Liver (tissue), 9 donors: ENCODE data around the gene STK32C. TPM values are rescaled to one million over a fixed set of nuclear protein-coding genes. Genes with fewer than 3 reads are reported as not detected.

Source experiments
- DNase-seq: peaks from one replicate; pipeline ENCODE4 v3.0.0-alpha.2; 2017; ENCODE audit warnings: low spot score
- H3K27ac ChIP-seq, 2 donors: one replicate each; pipeline ENCODE4 v1.7.0; 2013; ENCODE audit warnings: inconsistent platforms in 2 of 2, low read length in 2 of 2, control low read depth in 1 of 2, low read depth in 1 of 2, mild to moderate bottlenecking in 1 of 2
- H3K27me3 ChIP-seq, 4 donors: one replicate each; pipeline versions ENCODE4 v1.6.1 to v1.7.0; 2013; ENCODE audit warnings: low read length in 3 of 4, inconsistent platforms in 1 of 4, mild to moderate bottlenecking in 1 of 4, moderate library complexity in 1 of 4; ENCODE audit not compliant: control insufficient read depth in 4 of 4, insufficient read depth in 4 of 4
- H3K36me3 ChIP-seq, 4 donors: one replicate each; pipeline versions ENCODE4 v1.6.1 to v1.7.0; 2013; ENCODE audit warnings: low read length in 3 of 4, mild to moderate bottlenecking in 3 of 4, low read depth in 1 of 4, moderate library complexity in 1 of 4; ENCODE audit not compliant: control insufficient read depth in 4 of 4, insufficient read depth in 3 of 4
- H3K4me1 ChIP-seq, 4 donors: one replicate each; pipeline versions ENCODE4 v1.6.1 to v1.7.0; 2013; ENCODE audit warnings: low read length in 3 of 4, mild to moderate bottlenecking in 3 of 4, moderate library complexity in 1 of 4; ENCODE audit not compliant: control insufficient read depth in 4 of 4, insufficient read depth in 4 of 4
- H3K4me3 ChIP-seq, 3 donors: one replicate each; pipeline versions ENCODE4 v1.6.1 to v1.7.0; 2013; ENCODE audit warnings: low read length in 3 of 3, control low read depth in 1 of 3, low read depth in 1 of 3, mild to moderate bottlenecking in 1 of 3
- H3K9ac ChIP-seq, 2 donors: one replicate each; pipeline ENCODE4 v1.7.0; 2013; ENCODE audit warnings: low read length in 2 of 2, mild to moderate bottlenecking in 2 of 2, moderate library complexity in 2 of 2, control low read depth in 1 of 2, low read depth in 1 of 2
- H3K9me3 ChIP-seq, 4 donors: one replicate each; pipeline versions ENCODE4 v1.6.1 to v1.7.0; 2013; ENCODE audit warnings: low read length in 3 of 4; ENCODE audit not compliant: control insufficient read depth in 4 of 4
- EGR1 ChIP-seq, 2 donors: IDR thresholded peaks; 2 replicates each; pipeline ENCODE4 v1.6.1; 2016 to 2018; ENCODE audit warnings: antibody characterized with exemption in 2 of 2, low read depth in 2 of 2
- FOXA1 ChIP-seq: IDR thresholded peaks from 2 replicates; pipeline ENCODE4 v1.6.1; 2016; ENCODE audit warnings: antibody characterized with exemption
- FOXA2 ChIP-seq: IDR thresholded peaks from 2 replicates; pipeline ENCODE4 v1.6.1; 2016; ENCODE audit warnings: antibody characterized with exemption
- GABPA ChIP-seq, 2 donors: IDR thresholded peaks in 1 of 2; conservative IDR thresholded peaks in 1 of 2; 2 replicates each; pipeline ENCODE4 v1.6.1; 2016; ENCODE audit warnings: antibody characterized with exemption in 2 of 2, mild to moderate bottlenecking in 1 of 2, moderate library complexity in 1 of 2
- HNF4A ChIP-seq, 2 donors: conservative IDR thresholded peaks; 2 replicates each; pipeline ENCODE4 v1.6.1; 2016; ENCODE audit warnings: antibody characterized with exemption in 2 of 2, mild to moderate bottlenecking in 2 of 2
- HNF4G ChIP-seq: IDR thresholded peaks from 2 replicates; pipeline ENCODE4 v1.6.1; 2016; ENCODE audit warnings: antibody characterized with exemption
- JUND ChIP-seq, 2 donors: IDR thresholded peaks; 2 replicates each; pipeline ENCODE4 v1.6.1; 2016; ENCODE audit warnings: antibody characterized with exemption in 2 of 2
- NR2F2 ChIP-seq: IDR thresholded peaks from 2 replicates; pipeline ENCODE4 v1.6.1; 2016; ENCODE audit warnings: antibody characterized with exemption
- RAD21 ChIP-seq, 2 donors: IDR thresholded peaks; 2 replicates each; pipeline ENCODE4 v1.6.1; 2016; ENCODE audit warnings: antibody characterized with exemption in 2 of 2, mild to moderate bottlenecking in 2 of 2
- RXRA ChIP-seq, 2 donors: IDR thresholded peaks; 2 replicates each; pipeline ENCODE4 v1.6.1; 2017 to 2018; ENCODE audit warnings: antibody characterized with exemption in 2 of 2, mild to moderate bottlenecking in 1 of 2
- SP1 ChIP-seq: IDR thresholded peaks from 2 replicates; pipeline ENCODE4 v1.6.1; 2018; ENCODE audit warnings: antibody characterized with exemption, mild to moderate bottlenecking
- TAF1 ChIP-seq: conservative IDR thresholded peaks from 2 replicates; pipeline ENCODE4 v1.6.1; 2016; ENCODE audit warnings: antibody characterized with exemption, mild to moderate bottlenecking
- YY1 ChIP-seq: IDR thresholded peaks from 2 replicates; pipeline ENCODE4 v1.6.1; 2016; ENCODE audit warnings: antibody characterized with exemption, mild to moderate bottlenecking
- WGBS: extraction: QIAGEN DNeasy Blood & Tissue Kit; methylation state at CpG from one replicate; pipeline ENCODE4 v1.1.7; 2013; 5-methylcytosine and 5-hydroxymethylcytosine counted together
- polyA plus RNA-seq, 2 donors: library from polyadenylated mRNA; stranded (reverse) in 1 of 2; unstranded in 1 of 2; fragments of 200-250 nt in 1 of 2; fragments of >200 nt in 1 of 2; fragmentation: Nextera tagmentation in 1 of 2; extraction: Ambion mirVana in 1 of 2; gene quantifications; one replicate each; pipeline versions ENCODE4 v1.2.1 to v1.2.3, GENCODE V29; 2013 to 2015
- total RNA-seq, 2 donors: library from RNA; depleted of rRNA; stranded (reverse); fragments of >200 nt; gene quantifications; one replicate each; pipeline ENCODE4 v1.2.3, GENCODE V29; 2014
- TF ChIP-seq, protein P1 (sequence below): IDR thresholded peaks from 2 replicates; pipeline ENCODE4 v1.6.1; 2016; ENCODE audit warnings: antibody characterized with exemption, mild to moderate bottlenecking
- TF ChIP-seq, protein P2 (sequence below): fragments of 150-350 bp; IDR thresholded peaks from 2 replicates; pipeline ENCODE4 v1.5.1; 2017; ENCODE audit warnings: improper control_type of control experiment, low read depth, low read length; ENCODE audit not compliant: missing input control
- TF ChIP-seq, protein P3 (sequence below): IDR thresholded peaks from 2 replicates; pipeline ENCODE4 v1.6.1; 2016; ENCODE audit warnings: antibody characterized with exemption
- TF ChIP-seq, protein P4 (sequence below): IDR thresholded peaks from 2 replicates; pipeline ENCODE4 v1.6.1; 2016; ENCODE audit warnings: antibody characterized with exemption
- TF ChIP-seq, protein P5 (sequence below): IDR thresholded peaks from 2 replicates; pipeline ENCODE4 v1.6.1; 2016; ENCODE audit warnings: antibody characterized with exemption
- donor health status: healthy.
- donor health status: healthy.
- donor health status: healthy.
- donor health status: healthy.
- donor health status: healthy.

The STK32C gene
- total and polyA plus RNA-seq, 4 donors, result 1.8 to 4.6 (median 2.2) TPM

DNA sequence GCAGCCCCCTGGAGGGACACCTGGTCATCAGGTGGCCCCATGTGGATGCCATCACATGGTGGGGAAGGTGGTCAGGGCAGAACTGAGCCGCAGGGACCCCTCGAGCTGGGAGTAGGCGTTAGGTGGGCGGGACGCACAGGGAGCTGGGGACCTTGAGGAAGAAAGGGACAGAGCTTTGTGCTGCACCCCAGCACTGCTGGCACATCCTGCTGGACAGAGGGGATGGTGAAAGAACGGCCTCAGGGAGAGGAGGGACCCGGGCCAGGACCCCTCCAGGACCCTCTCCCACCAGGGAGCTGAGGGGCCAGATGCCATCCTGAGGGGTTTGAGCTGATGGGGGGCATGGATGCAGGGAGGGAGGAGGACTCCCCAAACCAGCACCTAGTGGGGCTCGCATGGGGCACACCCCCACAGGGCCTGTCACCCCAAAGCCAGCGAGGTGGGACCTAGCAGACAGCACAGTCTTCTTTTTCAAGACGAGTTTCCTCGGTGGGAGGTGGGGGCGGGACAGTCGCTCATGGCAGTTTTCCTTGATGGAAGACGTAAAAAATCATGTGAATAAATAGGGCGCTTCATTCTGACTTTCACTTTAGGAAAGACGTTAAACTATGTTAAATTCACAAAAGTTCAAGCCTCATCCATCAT, 43.3 kb downstream of the STK32C start:
- Histone ChIP-seq H3K9ac (no peak overlapping the region), H3K9me3 (no peaks in the 10 kb centered on the region), H3K27ac (no peak overlapping the region), H3K27me3 (no peaks in the 10 kb centered on the region), H3K4me3 (no peak overlapping the region), H3K36me3 (no peaks in the 10 kb centered on the region), H3K4me1 (peaks cover 0 to 3% (median 0%) of the 10 kb centered on the region in 4 donors)
- TF ChIP-seq, protein P1, sequence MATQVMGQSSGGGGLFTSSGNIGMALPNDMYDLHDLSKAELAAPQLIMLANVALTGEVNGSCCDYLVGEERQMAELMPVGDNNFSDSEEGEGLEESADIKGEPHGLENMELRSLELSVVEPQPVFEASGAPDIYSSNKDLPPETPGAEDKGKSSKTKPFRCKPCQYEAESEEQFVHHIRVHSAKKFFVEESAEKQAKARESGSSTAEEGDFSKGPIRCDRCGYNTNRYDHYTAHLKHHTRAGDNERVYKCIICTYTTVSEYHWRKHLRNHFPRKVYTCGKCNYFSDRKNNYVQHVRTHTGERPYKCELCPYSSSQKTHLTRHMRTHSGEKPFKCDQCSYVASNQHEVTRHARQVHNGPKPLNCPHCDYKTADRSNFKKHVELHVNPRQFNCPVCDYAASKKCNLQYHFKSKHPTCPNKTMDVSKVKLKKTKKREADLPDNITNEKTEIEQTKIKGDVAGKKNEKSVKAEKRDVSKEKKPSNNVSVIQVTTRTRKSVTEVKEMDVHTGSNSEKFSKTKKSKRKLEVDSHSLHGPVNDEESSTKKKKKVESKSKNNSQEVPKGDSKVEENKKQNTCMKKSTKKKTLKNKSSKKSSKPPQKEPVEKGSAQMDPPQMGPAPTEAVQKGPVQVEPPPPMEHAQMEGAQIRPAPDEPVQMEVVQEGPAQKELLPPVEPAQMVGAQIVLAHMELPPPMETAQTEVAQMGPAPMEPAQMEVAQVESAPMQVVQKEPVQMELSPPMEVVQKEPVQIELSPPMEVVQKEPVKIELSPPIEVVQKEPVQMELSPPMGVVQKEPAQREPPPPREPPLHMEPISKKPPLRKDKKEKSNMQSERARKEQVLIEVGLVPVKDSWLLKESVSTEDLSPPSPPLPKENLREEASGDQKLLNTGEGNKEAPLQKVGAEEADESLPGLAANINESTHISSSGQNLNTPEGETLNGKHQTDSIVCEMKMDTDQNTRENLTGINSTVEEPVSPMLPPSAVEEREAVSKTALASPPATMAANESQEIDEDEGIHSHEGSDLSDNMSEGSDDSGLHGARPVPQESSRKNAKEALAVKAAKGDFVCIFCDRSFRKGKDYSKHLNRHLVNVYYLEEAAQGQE, result no peak
- TF ChIP-seq GABPA (IDR thresholded peaks at IDR 0.05 in 1 of 2, conservative IDR thresholded peaks at IDR 0.05 in 1 of 2), result no peak
- no peak for TF ChIP-seq HNF4A (conservative IDR thresholded peaks at IDR 0.05)
- TF ChIP-seq RAD21 (IDR thresholded peaks at IDR 0.05), result no peak
- no peak for TF ChIP-seq SP1
- TF ChIP-seq, protein P2, sequence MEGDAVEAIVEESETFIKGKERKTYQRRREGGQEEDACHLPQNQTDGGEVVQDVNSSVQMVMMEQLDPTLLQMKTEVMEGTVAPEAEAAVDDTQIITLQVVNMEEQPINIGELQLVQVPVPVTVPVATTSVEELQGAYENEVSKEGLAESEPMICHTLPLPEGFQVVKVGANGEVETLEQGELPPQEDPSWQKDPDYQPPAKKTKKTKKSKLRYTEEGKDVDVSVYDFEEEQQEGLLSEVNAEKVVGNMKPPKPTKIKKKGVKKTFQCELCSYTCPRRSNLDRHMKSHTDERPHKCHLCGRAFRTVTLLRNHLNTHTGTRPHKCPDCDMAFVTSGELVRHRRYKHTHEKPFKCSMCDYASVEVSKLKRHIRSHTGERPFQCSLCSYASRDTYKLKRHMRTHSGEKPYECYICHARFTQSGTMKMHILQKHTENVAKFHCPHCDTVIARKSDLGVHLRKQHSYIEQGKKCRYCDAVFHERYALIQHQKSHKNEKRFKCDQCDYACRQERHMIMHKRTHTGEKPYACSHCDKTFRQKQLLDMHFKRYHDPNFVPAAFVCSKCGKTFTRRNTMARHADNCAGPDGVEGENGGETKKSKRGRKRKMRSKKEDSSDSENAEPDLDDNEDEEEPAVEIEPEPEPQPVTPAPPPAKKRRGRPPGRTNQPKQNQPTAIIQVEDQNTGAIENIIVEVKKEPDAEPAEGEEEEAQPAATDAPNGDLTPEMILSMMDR, result no peak
- TF ChIP-seq, protein P3, sequence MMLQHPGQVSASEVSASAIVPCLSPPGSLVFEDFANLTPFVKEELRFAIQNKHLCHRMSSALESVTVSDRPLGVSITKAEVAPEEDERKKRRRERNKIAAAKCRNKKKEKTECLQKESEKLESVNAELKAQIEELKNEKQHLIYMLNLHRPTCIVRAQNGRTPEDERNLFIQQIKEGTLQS, result no peak
- TF ChIP-seq FOXA2, result no peak
- no peak for TF ChIP-seq FOXA1
- no peak for TF ChIP-seq TAF1
- no peak for TF ChIP-seq YY1
- TF ChIP-seq HNF4G, result no peak
- TF ChIP-seq, protein P4, sequence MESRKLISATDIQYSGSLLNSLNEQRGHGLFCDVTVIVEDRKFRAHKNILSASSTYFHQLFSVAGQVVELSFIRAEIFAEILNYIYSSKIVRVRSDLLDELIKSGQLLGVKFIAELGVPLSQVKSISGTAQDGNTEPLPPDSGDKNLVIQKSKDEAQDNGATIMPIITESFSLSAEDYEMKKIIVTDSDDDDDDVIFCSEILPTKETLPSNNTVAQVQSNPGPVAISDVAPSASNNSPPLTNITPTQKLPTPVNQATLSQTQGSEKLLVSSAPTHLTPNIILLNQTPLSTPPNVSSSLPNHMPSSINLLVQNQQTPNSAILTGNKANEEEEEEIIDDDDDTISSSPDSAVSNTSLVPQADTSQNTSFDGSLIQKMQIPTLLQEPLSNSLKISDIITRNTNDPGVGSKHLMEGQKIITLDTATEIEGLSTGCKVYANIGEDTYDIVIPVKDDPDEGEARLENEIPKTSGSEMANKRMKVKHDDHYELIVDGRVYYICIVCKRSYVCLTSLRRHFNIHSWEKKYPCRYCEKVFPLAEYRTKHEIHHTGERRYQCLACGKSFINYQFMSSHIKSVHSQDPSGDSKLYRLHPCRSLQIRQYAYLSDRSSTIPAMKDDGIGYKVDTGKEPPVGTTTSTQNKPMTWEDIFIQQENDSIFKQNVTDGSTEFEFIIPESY, result no peak
- TF ChIP-seq NR2F2, result no peak
- TF ChIP-seq EGR1 (IDR thresholded peaks at IDR 0.05; ENCODE audit: low read depth in 2 of 2), result no peak
- no peak for TF ChIP-seq RXRA (IDR thresholded peaks at IDR 0.05)
- TF ChIP-seq, protein P5, sequence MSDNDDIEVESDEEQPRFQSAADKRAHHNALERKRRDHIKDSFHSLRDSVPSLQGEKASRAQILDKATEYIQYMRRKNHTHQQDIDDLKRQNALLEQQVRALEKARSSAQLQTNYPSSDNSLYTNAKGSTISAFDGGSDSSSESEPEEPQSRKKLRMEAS, result no peak
- no peak for TF ChIP-seq JUND (IDR thresholded peaks at IDR 0.05)
- 79% methylated on average over 16 of the region's 16 CpGs for WGBS
- no peak for DNase-seq
